HAP-1 (cell line): Measurements from ENCODE around the gene MRPL36.
"Not testable (repeated sequence)": the region's sequence is repeated elsewhere in the genome, so short reads cannot be mapped to it uniquely, and the experiment has no call there.

ENCODE experiments used
- DNase-seq, 2 experiments: peaks; one replicate each; pipeline ENCODE4 v3.0.0-alpha.2; 2016 to 2020; ENCODE audit warnings: low spot score in 2 of 2
- H3K27me3 ChIP-seq: fragments of 250-450 bp; sonication (Bioruptor Pico); 2 replicates; pipeline ENCODE4 v1.5.1; 2020; ENCODE audit warnings: low read depth, mild to moderate bottlenecking, moderate library complexity
- H3K36me3 ChIP-seq: fragments of 250-450 bp; sonication (Bioruptor Pico); replicated peaks from 2 replicates; pipeline ENCODE4 v1.5.1; 2020; ENCODE audit warnings: mild to moderate bottlenecking
- H3K4me1 ChIP-seq: fragments of 250-450 bp; sonication (Bioruptor Pico); 2 replicates; pipeline ENCODE4 v1.5.1; 2020; ENCODE audit warnings: mild to moderate bottlenecking
- H3K4me3 ChIP-seq: fragments of 250-450 bp; sonication (Bioruptor Pico); 2 replicates; pipeline ENCODE4 v1.5.1; 2020; ENCODE audit warnings: mild to moderate bottlenecking, moderate library complexity
- H3K9me3 ChIP-seq: fragments of 250-450 bp; sonication (Bioruptor Pico); 2 replicates; pipeline ENCODE4 v1.5.1; 2020; ENCODE audit warnings: mild to moderate bottlenecking, moderate library complexity
- in situ Hi-C: fragments of 300-500 bp; cut with MboI; formaldehyde crosslinking; loops from 3 replicates; pipeline ENCODE4 v1.14.3; 2020; ENCODE audit warnings: low sequenced_read_pairs, inconsistent platforms, mixed read lengths

The MRPL36 gene

GRCh38 chr5:1792842-1793266 is 6.8 kb downstream of the MRPL36 start:
- Histone ChIP-seq H3K9me3 (no peaks in the 10 kb centered on the region), H3K27me3 (no peaks in the 10 kb centered on the region), H3K4me1 (no peaks in the 10 kb centered on the region), H3K36me3 (peaks cover 14% of the 10 kb centered on the region), H3K4me3 (no peak overlapping the region)
- no peak for DNase-seq
- in situ Hi-C loops: no loop called here

- H3K4me3 ChIP-seq: no peak overlapping the region
- H3K4me1 ChIP-seq: no peaks in the 10 kb centered on the region
- H3K27me3 ChIP-seq: no peaks in the 10 kb centered on the region
- in situ Hi-C loops: no loop called here
- H3K36me3 ChIP-seq: no peaks in the 10 kb centered on the region; the same call in 1 of the 2 replicates
- no peak for DNase-seq
- H3K9me3 ChIP-seq: no peaks in the 10 kb centered on the region
Observed at GRCh38 chr5:1791176-1791575, 8.5 kb downstream of the MRPL36 start.

- no peak for DNase-seq
- H3K4me1 ChIP-seq: no peaks in the 10 kb centered on the region
- no peaks in the 10 kb centered on the region for H3K27me3 ChIP-seq
- no peak overlapping the region for H3K4me3 ChIP-seq
- in situ Hi-C loops: no loop called here
- no peaks in the 10 kb centered on the region for H3K36me3 ChIP-seq
- no peaks in the 10 kb centered on the region for H3K9me3 ChIP-seq
Observed at GRCh38 chr5:1789834-1790471, 9.7 kb downstream of the MRPL36 start.

GRCh38 chr5:1789438-1789833 is 10.2 kb downstream of the MRPL36 start:
- H3K4me1 ChIP-seq, H3K27me3 ChIP-seq, H3K4me3 ChIP-seq, in situ Hi-C loops, H3K9me3 ChIP-seq, H3K36me3 ChIP-seq, DNase-seq: not testable (repeated sequence)

GRCh38 chr5:1788828-1789227 is 10.8 kb downstream of the MRPL36 start:
- Histone ChIP-seq H3K36me3 (no peaks in the 10 kb centered on the region), H3K27me3 (no peaks in the 10 kb centered on the region), H3K4me3 (no peak overlapping the region), H3K4me1 (no peaks in the 10 kb centered on the region), H3K9me3 (no peaks in the 10 kb centered on the region)
- in situ Hi-C loops: no loop called here
- DNase-seq: no peak

- Histone ChIP-seq H3K4me1 (no peaks in the 10 kb centered on the region), H3K9me3 (no peaks in the 10 kb centered on the region), H3K4me3 (no peak overlapping the region), H3K27me3 (no peaks in the 10 kb centered on the region), H3K36me3 (no peaks in the 10 kb centered on the region)
- in situ Hi-C loops: no loop called here
- DNase-seq: no peak
Observed at GRCh38 chr5:1788200-1788599, 11.4 kb downstream of the MRPL36 start.

DNA sequence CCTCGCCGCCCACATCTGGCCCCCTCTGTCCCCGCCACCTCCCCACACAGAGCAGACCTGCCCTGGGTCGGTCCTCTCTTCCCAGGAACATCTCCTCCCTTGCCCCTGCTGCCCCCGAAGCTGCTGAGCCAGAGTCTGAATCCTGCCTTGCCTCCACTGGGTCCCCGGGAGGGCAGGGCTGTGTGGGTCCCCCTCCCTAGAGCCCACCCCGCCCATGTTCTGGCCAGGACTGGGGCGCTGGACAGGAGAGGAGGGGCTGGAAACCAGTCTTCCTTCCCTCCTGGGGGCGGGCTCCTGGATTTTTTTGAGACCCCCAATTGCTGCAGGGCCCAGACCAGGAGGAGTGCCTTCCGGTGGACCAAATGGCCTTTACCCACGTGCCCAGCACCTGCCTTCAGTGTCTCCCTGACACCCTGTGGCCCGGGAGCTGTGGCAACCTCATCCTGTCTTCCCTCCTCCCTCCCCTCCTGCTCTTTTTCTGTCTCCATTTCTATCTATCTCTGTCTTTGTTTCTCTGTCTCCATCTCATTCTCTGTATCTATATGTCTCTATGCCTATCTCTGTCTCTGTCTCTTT is 12.1 kb downstream of the MRPL36 start:
- in situ Hi-C loops: no loop called here

GRCh38 chr5:1786621-1787471 is 12.8 kb downstream of the MRPL36 start:
- DNase-seq: no peak
- Histone ChIP-seq H3K27me3 (no peaks in the 10 kb centered on the region), H3K4me3 (no peak overlapping the region), H3K9me3 (no peaks in the 10 kb centered on the region), H3K4me1 (no peaks in the 10 kb centered on the region), H3K36me3 (no peaks in the 10 kb centered on the region)
- in situ Hi-C loops: no loop called here

More for the DNA sequence above, 12.1 kb downstream of the MRPL36 start:
- DNase-seq: no peak
- Histone ChIP-seq H3K36me3 (no peaks in the 10 kb centered on the region), H3K27me3 (no peaks in the 10 kb centered on the region), H3K4me1 (no peaks in the 10 kb centered on the region), H3K9me3 (no peaks in the 10 kb centered on the region), H3K4me3 (no peak overlapping the region)

- in situ Hi-C loops: no loop called here
- no peaks in the 10 kb centered on the region for H3K36me3 ChIP-seq
- H3K4me1 ChIP-seq: no peaks in the 10 kb centered on the region
- no peaks in the 10 kb centered on the region for H3K9me3 ChIP-seq
- no peak for DNase-seq
- no peaks in the 10 kb centered on the region for H3K27me3 ChIP-seq
- H3K4me3 ChIP-seq: no peak overlapping the region
Observed at GRCh38 chr5:1785984-1786383, 13.7 kb downstream of the MRPL36 start.

DNA sequence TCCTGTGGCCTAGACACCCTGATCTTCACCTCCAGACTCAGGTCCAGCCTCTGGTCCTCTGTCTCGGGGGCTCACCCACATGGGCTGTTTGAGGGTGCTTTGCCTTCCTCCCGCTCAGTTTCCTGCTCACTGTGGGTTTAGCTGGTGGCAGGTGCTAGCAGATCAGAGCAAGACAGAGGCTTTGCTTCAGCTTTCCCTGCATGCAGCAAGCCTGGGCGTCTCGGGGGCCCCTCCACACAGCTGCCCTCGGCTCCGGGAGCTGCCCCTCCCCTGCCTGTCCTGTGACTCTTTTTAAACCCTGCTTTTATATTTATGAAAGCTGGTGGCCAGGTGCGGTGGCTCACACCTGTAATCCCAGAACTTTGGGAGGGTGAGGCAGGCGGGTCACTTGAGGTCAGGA is 14.6 kb downstream of the MRPL36 start:
- Histone ChIP-seq H3K4me3 (no peak overlapping the region), H3K9me3 (no peaks in the 10 kb centered on the region), H3K36me3 (no peaks in the 10 kb centered on the region), H3K27me3 (no peaks in the 10 kb centered on the region), H3K4me1 (no peaks in the 10 kb centered on the region)
- DNase-seq: no peak
- in situ Hi-C loops: no loop called here

DNA sequence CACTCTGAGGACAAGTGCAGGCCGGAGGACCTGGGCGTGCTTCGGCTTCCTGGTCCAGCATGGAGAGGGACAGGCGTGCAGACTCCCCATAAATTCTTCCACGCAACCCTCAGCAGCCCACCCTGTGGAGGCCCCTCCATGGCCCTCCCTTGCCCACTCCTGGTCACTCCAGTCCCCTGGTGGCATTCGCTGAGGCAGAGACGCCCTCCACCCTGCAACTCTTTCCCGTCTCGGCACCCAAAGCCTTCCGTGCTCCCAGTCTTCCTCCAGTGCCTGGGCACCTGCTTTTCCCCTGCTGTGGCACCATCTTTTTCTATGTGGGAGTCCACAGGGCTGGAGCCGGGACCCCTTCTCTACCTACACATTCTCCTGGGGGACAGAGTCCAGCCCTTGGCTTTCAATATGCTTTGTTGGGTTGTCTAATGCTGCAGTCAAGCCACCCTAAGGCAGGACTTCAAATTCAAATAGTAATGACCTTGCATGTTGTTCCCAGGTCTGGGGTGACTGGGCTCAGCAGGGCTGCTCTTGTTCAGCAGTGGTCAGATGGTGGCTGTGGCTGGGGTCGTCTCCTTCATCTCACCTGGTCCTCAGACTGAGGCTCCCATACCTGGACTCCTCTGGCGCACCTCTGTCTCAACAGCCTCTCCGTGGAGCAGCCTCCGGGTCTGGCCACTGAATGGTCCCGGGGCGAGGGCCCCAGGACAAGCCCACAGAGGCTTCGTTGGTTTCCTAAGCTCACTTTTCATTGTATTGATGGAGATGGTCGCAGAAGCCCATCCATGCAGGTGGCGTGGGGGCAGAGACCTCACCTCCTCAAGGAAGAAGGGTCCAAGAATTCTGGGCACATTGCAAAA is 15.2 kb downstream of the MRPL36 start:
- no peaks in the 10 kb centered on the region for H3K4me1 ChIP-seq
- no peaks in the 10 kb centered on the region for H3K9me3 ChIP-seq
- in situ Hi-C loops: no loop called here
- no peaks in the 10 kb centered on the region for H3K27me3 ChIP-seq
- no peaks in the 10 kb centered on the region for H3K36me3 ChIP-seq
- DNase-seq: no peak
- no peak overlapping the region for H3K4me3 ChIP-seq

GRCh38 chr5:1783216-1783554 is 16.5 kb downstream of the MRPL36 start:
- no peak for DNase-seq
- in situ Hi-C loops: no loop called here
- H3K27me3 ChIP-seq: no peaks in the 10 kb centered on the region

DNA sequence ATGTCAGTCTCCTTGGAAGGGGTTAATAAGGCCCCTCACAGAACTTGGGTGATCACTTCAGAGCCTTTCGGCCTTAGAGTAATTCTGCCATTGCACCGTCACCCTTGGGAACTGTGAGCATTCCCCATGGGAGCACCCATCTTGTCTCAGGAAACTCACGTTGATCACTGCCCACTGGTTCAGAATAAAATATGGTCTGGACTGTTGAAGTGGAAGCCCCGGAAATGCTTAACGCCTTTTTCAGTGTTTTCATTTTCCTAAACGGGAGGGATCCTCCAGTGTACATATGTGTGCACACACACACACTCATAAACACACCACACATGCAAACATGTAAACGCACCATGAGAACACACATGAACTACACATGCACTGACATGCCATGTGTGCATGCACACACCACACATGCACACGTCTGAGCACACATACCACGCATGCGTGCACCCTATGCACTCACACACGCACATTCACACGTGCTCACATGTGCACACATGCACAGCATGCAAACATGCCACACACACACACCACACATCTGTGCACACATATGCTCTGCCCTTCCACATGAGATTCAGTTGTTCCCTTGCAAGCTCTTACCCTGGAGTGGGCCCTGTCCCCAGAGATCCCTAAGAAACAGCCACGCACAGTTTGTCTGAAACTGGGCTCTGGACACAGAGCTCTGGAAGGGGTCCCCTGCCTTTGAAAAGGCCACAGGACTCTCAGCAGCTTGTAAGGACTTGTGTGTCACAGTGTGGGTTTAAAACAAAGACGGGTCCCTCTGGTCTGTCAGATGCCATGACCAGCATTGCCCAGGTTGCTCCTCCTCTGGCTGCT is 17.0 kb downstream of the MRPL36 start:
- Histone ChIP-seq H3K27me3 (no peaks in the 10 kb centered on the region), H3K36me3 (no peaks in the 10 kb centered on the region), H3K4me1 (no peaks in the 10 kb centered on the region), H3K9me3 (no peaks in the 10 kb centered on the region), H3K4me3 (no peak overlapping the region)
- DNase-seq: no peak
- in situ Hi-C loops: no loop called here

More at GRCh38 chr5:1783216-1783554, 16.5 kb downstream of the MRPL36 start:
- Histone ChIP-seq H3K4me3 (no peak overlapping the region), H3K4me1 (no peaks in the 10 kb centered on the region), H3K36me3 (no peaks in the 10 kb centered on the region), H3K9me3 (no peaks in the 10 kb centered on the region)
